ENCODE data around the gene C1orf198.

The C1orf198 gene

GRCh38 chr1:230891413-230891812 is 23.1 kb upstream of the C1orf198 start:
- DNase-seq, result no peak

DNA sequence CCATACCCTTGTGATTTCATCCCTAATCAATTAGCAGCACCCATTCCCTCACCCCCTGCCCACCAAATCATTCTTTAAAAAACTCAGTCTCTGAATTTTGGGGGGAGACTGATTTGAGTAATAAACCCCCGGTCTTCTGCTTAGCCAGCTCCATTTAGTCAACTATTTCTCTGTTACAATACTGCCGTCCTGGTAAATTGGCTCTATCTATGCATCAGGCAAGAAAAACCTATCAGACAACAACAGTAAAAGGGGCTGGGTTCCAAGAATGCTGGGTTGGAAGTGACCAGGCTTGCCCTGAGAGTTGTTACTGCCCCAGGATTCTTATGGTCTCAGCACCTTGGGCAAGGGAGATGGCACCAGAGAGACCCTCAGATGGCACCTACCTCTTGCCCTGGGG is 16.3 kb upstream of the C1orf198 start:
- no peak for DNase-seq

DNA sequence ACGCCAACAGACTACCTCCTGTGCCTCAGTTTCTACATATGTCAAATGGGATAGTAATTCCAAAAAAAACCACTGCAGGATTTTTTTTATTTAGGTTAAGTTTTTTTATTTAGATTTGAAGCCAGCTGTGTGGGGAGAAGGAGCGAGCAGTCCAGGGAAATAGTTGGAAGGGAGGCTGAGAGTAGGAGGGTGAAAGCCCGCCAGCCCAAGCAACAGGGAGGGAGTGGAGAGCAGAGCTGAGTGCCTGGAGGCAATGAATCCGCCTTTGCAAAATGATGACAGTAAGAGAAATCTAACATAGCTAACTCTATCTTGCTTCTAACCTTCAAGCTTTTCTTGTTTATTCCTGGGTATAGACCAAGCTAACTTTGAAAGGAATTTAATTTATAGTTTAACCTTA is 15.6 kb upstream of the C1orf198 start:
- DNase-seq, result no peak

- no peak for DNase-seq
These were observed 11.5 kb upstream of the C1orf198 start for GRCh38 chr1:230879778-230880177.

GRCh38 chr1:230878591-230878990 is 10.3 kb upstream of the C1orf198 start:
- DNase-seq, result no peak

DNA sequence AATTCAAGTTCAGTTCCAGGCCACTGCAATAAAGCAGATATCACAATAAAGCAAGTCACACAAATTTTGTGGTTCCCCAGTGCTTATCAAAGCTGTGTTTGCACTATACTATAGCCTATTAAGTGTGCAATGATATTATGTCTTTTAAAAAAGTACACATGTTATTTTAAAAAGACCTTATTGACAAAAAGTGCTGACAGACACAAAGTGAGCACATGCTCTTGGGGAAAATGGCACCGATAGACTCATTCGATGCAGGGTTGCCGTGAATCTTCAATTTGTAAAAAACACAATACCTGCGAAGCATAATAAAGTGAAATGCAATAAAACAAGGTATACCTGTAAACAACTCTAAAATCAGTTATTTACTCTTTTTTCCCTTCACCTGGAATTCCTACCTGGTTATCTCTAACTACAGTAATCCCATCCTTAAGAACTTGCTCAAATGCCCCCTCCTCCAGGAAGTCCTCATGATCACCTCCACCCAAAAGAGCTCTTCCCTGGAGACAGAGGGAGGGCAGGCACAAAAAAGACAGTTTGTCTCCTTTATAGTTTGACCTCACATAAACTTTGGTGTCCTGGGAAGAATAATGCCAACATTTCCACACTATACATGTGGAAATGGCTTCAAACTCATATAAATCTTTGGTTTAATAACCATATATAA is 9.7 kb upstream of the C1orf198 start:
- no peak for DNase-seq

DNA sequence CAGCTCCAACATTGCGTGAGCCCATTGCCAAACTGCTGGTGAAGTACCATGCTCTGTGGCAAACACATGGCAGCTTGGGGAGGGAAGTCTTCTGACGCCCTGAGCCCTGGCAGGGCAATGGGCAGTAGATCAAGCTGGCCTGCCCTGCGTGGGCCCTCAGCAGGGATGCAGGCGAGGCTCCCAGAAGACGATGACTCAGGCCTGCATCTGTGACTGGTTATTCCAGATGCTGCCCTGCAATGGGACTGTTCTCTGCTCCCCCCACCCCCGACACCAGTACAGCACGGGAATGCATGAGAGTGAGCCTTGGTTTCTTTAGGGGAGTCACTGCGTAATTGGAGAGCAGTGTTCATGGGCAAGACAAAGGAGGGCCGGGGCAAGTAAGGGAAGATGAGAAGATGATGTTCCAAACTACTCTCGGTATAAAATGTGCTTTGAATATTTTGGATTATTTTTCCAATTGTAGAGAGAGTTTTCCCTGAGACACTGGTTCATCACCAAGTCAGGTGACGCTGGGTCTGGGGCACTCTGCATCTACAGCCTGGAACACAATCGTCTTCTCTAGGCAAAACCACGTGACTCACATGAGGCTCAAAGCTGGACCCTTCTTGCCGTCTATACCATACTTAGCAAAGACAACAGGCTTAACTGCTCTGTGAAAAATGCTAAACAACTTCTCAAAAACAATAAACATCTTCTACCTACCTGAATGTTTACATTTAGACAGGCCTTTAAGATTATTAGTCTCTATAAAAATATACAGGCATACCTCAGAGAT is 9.0 kb upstream of the C1orf198 start:
- no peak for DNase-seq

DNA sequence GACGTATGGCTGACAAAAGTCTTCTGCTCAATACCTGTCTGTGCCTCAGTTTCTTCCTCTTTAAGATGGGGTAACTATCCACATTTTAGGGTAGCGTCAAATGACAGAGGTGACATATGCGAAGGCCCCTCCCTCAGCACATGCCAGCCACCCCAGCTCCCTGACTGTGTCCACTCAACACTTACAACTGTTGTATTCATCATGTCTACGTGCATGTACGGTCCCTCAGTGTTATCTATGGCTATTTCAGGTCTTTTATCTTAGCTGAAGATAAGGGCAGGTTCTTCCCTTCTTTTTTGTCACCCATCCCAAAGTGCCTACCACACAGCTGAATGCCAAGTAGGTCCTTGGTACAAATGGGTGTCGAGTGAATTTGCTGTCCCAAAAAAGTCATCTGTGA is 8.3 kb upstream of the C1orf198 start:
- DNase-seq, result no peak

GRCh38 chr1:230875370-230875769 is 7.0 kb upstream of the C1orf198 start:
- no peak for DNase-seq

DNA sequence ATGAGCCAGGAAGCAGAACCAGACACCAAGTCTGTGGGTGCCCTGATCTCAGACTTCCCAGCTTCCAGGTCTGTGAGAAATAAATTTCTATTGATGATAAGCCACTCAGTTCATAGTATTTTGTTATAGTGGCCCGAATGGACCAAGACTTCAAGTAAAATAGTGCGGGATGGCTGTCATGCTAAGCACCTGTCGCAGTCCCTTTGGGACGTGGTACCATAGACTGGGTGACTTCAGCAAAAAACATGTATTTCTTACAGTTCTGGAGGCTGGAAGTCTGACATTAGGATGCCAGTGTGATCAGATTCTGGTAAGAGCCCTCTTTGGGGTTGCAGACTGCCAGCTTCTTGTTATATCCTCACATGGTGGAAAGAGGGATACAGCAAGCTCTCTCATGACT is 2.6 kb upstream of the C1orf198 start:
- DNase-seq, result no peak

- no peak for DNase-seq
These were observed 1.2 kb upstream of the C1orf198 start for GRCh38 chr1:230869500-230869899.

- peak; percentile 82 for DNase-seq
These were observed 540 bp upstream of the C1orf198 start for GRCh38 chr1:230868736-230869385.

GRCh38 chr1:230867101-230867902 is 1.0 kb downstream of the C1orf198 start:
- no peak for DNase-seq

GRCh38 chr1:230866171-230867070 is 1.9 kb downstream of the C1orf198 start:
- no peak for DNase-seq

GRCh38 chr1:230865062-230865817 is 3.1 kb downstream of the C1orf198 start:
- DNase-seq, result no peak

- DNase-seq, result no peak
These were observed 3.9 kb downstream of the C1orf198 start for GRCh38 chr1:230864441-230864840.

DNA sequence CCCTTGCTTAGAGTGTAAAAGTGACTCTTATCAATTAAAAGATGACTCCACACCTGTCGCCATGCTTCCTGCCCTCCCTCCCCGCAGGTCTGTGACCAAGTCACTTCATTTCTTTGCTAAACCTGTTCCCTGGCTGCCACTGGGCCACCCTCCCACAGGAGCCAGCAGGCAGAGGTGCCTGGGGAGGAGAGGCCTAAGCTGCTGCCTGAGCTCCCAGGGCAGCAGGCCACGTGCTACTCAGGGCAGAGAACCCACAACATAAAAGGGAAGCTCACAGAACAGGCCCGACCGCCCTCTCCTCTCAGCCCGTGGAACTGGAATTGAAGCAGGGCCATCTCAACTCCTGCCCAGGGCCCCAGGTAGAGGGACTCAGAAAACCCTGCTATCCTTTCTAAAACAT is 4.9 kb downstream of the C1orf198 start:
- DNase-seq, result peak; percentile 59

DNA sequence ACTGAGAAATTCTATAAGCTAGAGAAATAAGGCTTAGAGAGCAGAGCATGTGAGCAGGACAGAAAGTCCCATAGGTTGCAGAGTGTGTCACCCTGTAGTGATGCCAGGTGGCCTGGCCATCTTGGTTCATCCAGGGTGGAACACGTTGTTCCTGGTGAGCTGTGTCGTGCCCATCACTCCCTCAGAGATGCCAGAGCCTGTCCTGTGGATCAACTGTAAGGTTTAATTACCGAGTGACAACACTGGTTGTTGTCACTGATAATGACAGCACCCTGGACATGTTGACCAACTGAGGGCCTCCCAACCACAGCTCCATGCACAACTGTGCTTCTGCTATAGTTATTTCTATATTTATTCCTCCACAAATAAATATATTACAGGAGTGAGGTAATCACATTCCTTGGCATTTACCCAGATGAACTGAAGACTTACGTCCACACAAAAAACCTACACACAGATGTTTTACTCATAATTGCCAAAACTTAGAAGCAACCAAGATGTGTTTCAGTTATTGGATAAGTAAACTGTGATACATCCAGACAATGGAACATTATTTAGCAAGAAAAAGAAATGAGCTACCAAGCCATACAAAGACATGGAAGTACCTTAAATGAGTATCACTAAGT is 6.2 kb downstream of the C1orf198 start:
- no peak for DNase-seq

DNA sequence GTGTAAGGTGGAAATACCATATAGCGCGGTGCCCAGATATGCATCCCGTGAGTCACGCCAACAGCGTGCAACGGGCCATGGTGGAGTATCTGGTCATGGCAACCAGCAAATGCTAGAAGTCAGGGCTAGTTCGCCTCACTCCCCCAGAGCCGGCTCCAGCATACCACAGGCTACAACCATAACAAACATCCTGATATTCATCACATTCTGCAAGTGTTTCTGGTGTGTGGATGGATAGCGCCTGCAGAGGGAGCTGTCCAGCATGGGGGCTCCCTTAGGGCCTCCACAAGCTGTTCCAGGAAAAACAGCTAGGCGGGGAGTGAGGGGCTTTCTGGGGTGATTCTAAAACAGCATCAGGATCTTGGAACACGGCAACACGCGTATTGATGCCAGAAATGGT is 6.8 kb downstream of the C1orf198 start:
- no peak for DNase-seq

- DNase-seq, result no peak
These were observed 7.5 kb downstream of the C1orf198 start for GRCh38 chr1:230860617-230861384.
